ENCODE measurements around the gene CNIH1.

The CNIH1 gene

DNA sequence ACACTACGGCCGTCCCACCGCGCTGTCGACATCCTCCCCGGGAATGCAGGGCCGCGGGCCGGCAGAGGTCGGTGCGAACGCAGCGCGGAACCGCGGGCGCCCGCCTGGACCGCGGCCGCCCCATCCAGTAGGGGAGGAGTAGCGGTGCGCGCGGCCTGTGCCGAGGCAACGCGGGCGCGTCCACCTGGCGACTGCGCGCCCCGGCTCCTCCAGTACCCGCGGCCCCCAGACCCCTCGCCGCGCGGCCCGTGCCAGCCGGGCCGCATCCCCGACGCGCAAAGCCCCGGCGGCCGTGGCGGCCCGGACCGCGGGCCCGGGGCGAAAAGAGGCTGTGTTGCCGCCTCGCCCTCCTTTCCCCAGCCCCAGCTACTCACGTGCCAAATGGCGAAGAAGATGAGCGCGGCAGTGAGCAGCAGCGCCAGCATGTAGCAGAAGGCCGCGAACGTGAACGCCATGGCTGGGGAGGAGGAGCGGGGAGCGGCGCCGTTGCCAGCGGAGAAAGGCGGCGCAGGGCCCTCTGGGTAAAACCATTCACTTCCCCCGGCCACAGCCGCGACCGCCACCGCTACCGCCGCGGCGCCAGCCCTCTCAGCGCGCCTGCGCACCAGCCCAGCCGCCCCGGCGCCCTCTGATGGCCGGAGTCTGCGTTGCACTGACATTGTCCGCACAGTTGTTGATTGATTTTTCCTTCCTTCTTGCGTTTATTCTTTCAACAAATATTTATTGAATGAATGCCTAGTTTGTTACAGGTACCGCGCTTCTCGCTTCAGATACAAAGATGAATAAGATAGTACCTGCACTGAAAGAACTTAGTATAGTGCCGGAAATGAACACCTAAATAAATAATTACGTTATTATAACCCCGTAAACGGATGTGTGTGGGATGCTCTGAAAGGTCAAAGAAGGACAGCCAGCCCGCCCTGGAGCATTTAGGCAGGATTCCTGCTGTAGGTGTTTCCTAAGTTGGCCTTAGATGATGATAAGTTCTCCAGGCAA lies at the start of gene CNIH1:
TSS of gene CNIH1 (minus strand) at position 502 of the 996 bp plus-strand sequence. CDS start at position 455, 47 bp downstream.
- peak; percentile 93 for DNase-seq (ENCODE audit: low read depth)

GRCh38 chr14:54490445-54491175 lies 49.4 kb upstream of the CNIH1 start:
- DNase-seq (ENCODE audit: low read depth) = peak; percentile 25

DNA sequence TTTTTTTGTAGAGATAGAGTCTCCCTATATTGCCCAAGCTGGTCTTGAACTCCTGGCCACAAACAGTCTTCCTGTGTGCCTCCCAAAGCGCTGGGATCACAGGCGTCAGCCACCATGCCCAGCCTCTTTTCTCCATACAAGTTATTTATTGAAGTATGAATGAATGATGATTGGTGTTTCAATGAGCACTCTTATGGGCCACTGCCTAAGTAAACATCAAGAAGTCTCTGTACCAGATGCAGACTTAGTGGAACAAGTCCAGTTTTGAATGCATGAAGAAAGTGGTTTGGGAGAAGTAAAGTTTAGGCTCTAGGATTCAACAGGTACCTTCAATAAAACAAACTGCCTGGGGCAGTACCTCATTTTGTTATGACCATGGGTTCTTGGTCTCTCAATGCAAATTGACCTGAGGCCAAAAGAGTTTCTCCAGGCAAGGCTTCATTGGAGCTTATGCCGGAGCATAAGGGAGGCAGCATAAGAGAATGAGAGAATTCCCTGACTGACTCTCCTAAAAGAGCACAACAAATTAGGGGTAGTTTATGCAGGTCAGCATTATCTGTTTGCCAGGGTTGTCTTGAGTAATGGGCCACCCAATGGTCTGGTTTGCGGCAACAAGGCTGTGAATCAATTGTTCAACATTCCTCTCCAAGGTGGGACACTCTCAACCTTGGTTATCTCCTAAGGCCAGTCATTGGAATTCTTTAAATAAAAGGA lies 48.7 kb upstream of the CNIH1 start:
- peak; percentile 16 for DNase-seq (ENCODE audit: low read depth)

- no peak for DNase-seq (ENCODE audit: low read depth)
Observed at GRCh38 chr14:54489318-54489683, 48.1 kb upstream of the CNIH1 start.

GRCh38 chr14:54488646-54489317 lies 47.6 kb upstream of the CNIH1 start, which contains the start of gene GMFB:
GMFB (minus strand) TSS chr14:54488980; CDS start chr14:54488927, 53 bp downstream.
- DNase-seq (ENCODE audit: low read depth) = peak; percentile 94

- no peak for DNase-seq (ENCODE audit: low read depth)
Observed at GRCh38 chr14:54488318-54488645, 47.1 kb upstream of the CNIH1 start.

GRCh38 chr14:54487771-54488170 lies 46.6 kb upstream of the CNIH1 start:
- DNase-seq (ENCODE audit: low read depth) = peak; percentile 76

DNA sequence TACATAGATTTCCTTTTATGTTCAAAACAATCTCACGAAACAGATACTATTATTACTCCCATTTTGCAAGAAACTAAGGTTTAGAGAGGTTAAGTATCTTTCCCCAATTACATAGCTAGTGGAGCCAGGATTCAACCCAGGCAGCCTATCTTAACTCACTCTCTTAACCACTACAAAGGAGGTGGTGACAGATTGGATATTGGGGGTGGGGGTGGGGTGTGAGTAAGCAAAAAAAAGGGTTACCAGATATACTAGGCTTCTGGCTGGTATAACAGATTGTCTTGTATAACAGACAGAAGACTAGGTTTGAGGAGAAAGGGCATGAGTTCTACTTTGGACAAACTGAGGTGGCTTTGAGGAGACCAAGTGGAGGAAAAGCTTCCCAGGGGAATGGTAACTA lies 45.5 kb upstream of the CNIH1 start:
- DNase-seq (ENCODE audit: low read depth) = no peak

DNA sequence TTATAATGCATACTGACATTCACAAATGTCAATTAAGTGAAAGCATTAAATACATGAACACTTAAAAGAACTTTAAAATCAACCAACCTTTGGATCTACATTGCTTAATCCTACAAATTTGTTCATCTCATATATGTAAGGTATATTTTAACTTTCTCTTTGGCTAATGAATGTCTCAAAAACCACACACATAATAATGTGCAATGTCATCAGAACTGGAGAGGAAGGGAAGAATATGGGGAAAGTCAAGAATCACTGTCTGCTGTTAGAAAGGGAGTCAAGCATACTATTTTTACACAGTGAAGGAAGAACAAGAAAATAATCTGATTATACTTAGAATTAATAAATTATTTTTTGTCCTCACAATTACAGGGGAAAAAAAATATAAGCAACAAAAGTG lies 42.7 kb upstream of the CNIH1 start:
- no peak for DNase-seq (ENCODE audit: low read depth)

GRCh38 chr14:54483073-54483745 lies 42.0 kb upstream of the CNIH1 start:
- no peak for DNase-seq (ENCODE audit: low read depth)

- DNase-seq (ENCODE audit: low read depth) = no peak
Observed at GRCh38 chr14:54481695-54482094, 40.5 kb upstream of the CNIH1 start.

DNA sequence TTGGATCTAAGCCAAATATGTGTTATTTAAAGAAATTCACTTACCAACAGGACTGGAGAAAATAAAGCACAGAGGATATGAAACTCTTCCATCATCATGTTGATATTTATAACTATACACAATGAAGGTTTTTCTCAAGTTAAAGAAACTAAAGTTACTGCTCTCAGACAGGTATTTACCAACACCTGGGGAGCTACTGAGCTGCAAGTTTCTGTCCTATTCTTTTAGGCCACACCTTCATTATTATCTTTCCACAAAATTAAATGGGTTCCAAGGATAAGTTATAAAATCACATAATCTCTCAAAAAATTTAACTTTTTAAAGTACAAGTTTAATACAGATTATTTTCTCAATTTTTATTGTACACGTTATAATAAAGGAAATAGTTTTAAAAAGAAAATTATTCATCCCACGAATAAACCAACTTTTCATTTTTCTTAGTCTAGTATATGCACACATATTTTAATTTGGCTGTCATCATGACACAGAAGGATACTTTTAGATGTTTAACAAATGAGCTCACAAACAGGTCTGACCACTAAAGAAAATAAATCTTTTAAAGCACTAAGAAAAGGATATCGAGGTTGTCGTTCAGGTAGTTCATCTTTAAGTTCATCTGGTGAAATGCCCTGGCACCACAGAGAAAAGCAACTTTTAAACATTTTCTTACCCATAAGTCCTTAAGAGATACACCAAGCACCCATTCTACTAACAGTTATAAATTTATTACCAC lies 39.8 kb upstream of the CNIH1 start:
- DNase-seq (ENCODE audit: low read depth) = no peak

- DNase-seq (ENCODE audit: low read depth) = peak; percentile 36
Observed at GRCh38 chr14:54478636-54479215, 37.6 kb upstream of the CNIH1 start.

GRCh38 chr14:54475911-54476310 lies 34.7 kb upstream of the CNIH1 start:
- DNase-seq (ENCODE audit: low read depth) = no peak

GRCh38 chr14:54475187-54475899 lies 34.2 kb upstream of the CNIH1 start:
- no peak for DNase-seq (ENCODE audit: low read depth)

DNA sequence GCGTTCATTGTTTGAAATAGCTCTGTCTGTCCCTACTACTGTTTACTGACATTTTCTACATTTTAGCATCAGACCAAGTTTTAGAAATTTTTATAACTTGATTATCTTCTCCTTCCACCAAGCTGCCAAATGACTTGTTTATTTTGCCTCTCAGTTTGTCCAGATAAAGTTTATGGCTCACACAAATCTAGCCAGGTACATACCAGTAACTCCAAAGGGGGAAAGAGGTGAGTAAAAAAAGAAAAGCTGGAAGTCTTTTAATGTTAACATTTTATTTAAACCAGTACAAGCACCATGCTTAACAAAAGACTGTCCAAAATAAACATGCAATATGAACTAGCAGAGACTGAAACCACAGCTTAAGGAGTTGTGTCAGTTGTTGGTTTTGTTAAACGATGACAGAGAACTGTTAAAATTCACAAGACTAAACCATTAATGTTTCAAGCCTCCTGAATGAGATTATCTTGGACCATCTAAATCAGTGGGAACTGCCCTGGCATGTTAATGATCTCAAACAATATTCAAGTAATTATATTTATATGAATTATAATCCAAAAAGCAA lies 33.1 kb upstream of the CNIH1 start:
- DNase-seq (ENCODE audit: low read depth) = peak; percentile 15

GRCh38 chr14:54472315-54472714 lies 31.1 kb upstream of the CNIH1 start:
- DNase-seq (ENCODE audit: low read depth) = no peak

DNA sequence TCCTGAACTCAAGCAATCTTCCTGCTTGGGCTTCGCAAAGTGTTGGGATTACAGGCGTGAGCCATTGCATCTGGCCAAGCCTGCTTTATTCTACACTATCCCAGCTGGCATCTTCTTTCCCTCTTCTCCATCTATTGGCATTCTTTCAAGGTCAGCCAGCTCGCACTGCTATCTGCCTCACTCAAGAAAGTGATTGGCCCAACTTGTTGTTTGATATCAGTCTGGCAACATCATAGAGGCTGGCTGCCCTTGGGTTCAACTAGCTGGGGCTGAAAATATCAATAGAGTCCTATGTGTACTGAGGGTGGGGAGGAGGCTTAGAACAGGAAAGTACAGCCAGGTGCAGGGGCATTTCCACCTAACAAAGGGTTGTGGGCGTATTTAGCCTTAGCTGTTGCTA lies 30.5 kb upstream of the CNIH1 start:
- no peak for DNase-seq (ENCODE audit: low read depth)

DNA sequence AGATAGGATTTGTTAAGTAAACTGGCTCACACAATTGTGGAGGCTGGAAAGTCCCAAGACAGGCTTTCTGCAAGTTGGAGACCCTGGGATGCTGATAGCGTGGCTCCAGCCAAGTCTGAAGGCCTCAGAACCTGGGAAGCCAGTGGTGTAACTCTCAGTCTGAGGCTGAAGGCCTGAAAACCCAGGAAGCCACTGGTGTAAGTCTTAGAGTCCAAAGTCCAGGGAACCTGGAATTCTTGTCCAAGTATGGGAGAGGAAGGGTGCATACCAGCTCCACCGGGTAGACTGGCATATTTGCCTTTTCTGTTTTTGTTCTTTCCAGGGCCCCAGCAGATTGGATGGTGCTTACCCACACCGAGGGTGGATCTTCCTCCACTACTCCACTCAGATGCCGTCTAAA lies 29.5 kb upstream of the CNIH1 start:
- no peak for DNase-seq (ENCODE audit: low read depth)
